Astrocyte (in vitro differentiated cells and primary cell): ENCODE results near the gene FBXO31.

Experiments used
- CTCF ChIP-seq: IDR thresholded peaks from 2 replicates; pipeline ENCODE4 v1.5.1; 2011; ENCODE audit warnings: low read depth, mild to moderate bottlenecking, inconsistent platforms, low read length, moderate library complexity; ENCODE audit not compliant: insufficient read depth
- EZH2 ChIP-seq: IDR thresholded peaks from 2 replicates; pipeline ENCODE4 v1.6.1; 2012; ENCODE audit warnings: mild to moderate bottlenecking, low read length, inconsistent platforms; ENCODE audit not compliant: insufficient read depth

GRCh38 chr16:87417528-87417910 is 33.9 kb upstream of the FBXO31 start:
- TF ChIP-seq CTCF (no peak), EZH2 (no peak)
